Fibroblast of lung (primary cell): ENCODE results near the gene CERCAM.

Experiments
- EZH2 ChIP-seq: IDR thresholded peaks from 2 replicates; pipeline ENCODE4 v1.5.1; 2012; ENCODE audit warnings: low read length, control low read depth, mild to moderate bottlenecking; ENCODE audit errors: missing control alignments
- TF ChIP-seq, protein P1 (sequence below), 2 donors: IDR thresholded peaks in 1 of 2; conservative IDR thresholded peaks in 1 of 2; 1 replicate in 1 of 2; 2 replicates in 1 of 2; pipeline ENCODE4 v1.5.1; 2011 to 2012; ENCODE audit warnings: low read length in 2 of 2, control low read depth in 1 of 2, inconsistent platforms in 1 of 2, low read depth in 1 of 2, mild to moderate bottlenecking in 1 of 2

DNA sequence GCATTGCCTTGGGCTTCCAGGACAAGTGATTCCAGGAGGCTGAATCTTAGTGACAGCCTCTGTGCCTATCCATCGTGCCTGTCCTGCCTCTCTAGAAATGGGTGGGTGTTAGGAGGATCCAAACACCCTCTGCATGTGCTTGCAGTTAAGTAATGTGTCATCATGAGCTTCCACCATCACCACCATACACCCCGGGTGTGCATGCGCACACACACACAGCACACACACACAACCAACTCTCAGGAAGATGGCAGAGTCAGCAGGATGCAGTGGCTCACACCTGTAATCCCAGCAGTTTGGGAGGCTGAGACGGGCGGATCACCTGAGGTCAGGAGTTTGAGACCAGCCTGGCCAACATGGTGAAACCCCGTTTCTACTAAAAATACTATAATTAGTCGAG is 22.8 kb upstream of the CERCAM start:
- TF ChIP-seq, protein P1, sequence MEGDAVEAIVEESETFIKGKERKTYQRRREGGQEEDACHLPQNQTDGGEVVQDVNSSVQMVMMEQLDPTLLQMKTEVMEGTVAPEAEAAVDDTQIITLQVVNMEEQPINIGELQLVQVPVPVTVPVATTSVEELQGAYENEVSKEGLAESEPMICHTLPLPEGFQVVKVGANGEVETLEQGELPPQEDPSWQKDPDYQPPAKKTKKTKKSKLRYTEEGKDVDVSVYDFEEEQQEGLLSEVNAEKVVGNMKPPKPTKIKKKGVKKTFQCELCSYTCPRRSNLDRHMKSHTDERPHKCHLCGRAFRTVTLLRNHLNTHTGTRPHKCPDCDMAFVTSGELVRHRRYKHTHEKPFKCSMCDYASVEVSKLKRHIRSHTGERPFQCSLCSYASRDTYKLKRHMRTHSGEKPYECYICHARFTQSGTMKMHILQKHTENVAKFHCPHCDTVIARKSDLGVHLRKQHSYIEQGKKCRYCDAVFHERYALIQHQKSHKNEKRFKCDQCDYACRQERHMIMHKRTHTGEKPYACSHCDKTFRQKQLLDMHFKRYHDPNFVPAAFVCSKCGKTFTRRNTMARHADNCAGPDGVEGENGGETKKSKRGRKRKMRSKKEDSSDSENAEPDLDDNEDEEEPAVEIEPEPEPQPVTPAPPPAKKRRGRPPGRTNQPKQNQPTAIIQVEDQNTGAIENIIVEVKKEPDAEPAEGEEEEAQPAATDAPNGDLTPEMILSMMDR (conservative IDR thresholded peaks at IDR 0.05 in 1 of 2, IDR thresholded peaks at IDR 0.05 in 1 of 2; ENCODE audit: low read depth in 1 of 2, low read length in 2 of 2): no peak
- TF ChIP-seq EZH2: no peak
